Measurements from ENCODE around the gene SLC52A3.

SLC52A3 gene

DNA sequence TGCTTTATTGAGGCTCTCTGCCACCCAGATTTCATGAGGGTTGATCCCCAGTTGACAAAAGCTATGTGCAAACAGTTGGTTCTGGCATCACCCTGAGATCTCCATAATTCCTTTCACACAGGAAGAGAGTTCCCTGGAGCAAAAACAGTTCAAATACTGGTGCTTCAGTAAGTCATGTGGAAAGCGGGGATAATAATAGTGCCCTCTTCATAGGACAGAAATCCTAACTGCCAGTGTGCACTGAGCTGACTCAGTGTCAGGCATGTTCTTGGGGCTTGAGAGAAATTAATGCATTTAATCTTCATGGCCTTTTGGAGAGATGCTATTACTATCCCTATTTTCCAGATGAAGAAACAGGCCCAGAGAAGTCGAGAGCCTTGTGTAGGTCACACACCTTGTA, 7.9 kb upstream of the SLC52A3 start:
- 0 out of 2 replicates have a peak, but pooled peaks cover 4% of the 10 kb centered on the region for H3K27me3 ChIP-seq (ENCODE audit: insufficient read depth, low read length)
- no peak overlapping the region for H3K9ac ChIP-seq (ENCODE audit: low read length)
- no peaks in the 10 kb centered on the region for H3F3A ChIP-seq (ENCODE audit: insufficient read depth, low read length)
- no peaks in the 10 kb centered on the region for H3K4me1 ChIP-seq (ENCODE audit: insufficient read depth, low read length, severe bottlenecking)
- no peak overlapping the region for H3K4me2 ChIP-seq (ENCODE audit: low read length)
- H2AFZ ChIP-seq (ENCODE audit: low read length), result no peak overlapping the region
- H3K9me3 ChIP-seq (ENCODE audit: low read length), result no peaks in the 10 kb centered on the region
- TF ChIP-seq EZH2 (IDR thresholded peaks at IDR 0.05; ENCODE audit: borderline replicate concordance, low read length), result no peak
- no peak for TF ChIP-seq CTCF (IDR thresholded peaks at IDR 0.05; ENCODE audit: low read length)
- H3K4me3 ChIP-seq (ENCODE audit: low read depth, low read length, poor library complexity, severe bottlenecking), result no peak overlapping the region
- H3K27ac ChIP-seq (ENCODE audit: low read depth, low read length, poor library complexity, severe bottlenecking), result no peak overlapping the region
- H3K9me2 ChIP-seq (ENCODE audit: low read depth, low read length), result no peaks in the 10 kb centered on the region
- H3K36me3 ChIP-seq (ENCODE audit: insufficient read depth, low read length), result no peaks in the 10 kb centered on the region
- H4K20me1 ChIP-seq (ENCODE audit: insufficient read depth, low read length), result no peaks in the 10 kb centered on the region
- no peaks in the 10 kb centered on the region for H3K79me2 ChIP-seq (ENCODE audit: insufficient read depth, low read length)

- H3K9ac ChIP-seq (ENCODE audit: low read length), result no peak overlapping the region
- no peaks in the 10 kb centered on the region for H3K36me3 ChIP-seq (ENCODE audit: insufficient read depth, low read length)
- H3K4me2 ChIP-seq (ENCODE audit: low read length), result no peak overlapping the region
- H3K4me1 ChIP-seq (ENCODE audit: insufficient read depth, low read length, severe bottlenecking), result no peaks in the 10 kb centered on the region
- peaks cover 4% of the 10 kb centered on the region; the same call in 1 of the 2 replicates for H3K27me3 ChIP-seq (ENCODE audit: insufficient read depth, low read length)
- no peaks in the 10 kb centered on the region for H4K20me1 ChIP-seq (ENCODE audit: insufficient read depth, low read length)
- H3K4me3 ChIP-seq (ENCODE audit: low read depth, low read length, poor library complexity, severe bottlenecking), result no peak overlapping the region
- H3K9me3 ChIP-seq (ENCODE audit: low read length), result peaks cover 2% of the 10 kb centered on the region; the same call in 1 of the 2 replicates
- no peak overlapping the region for H2AFZ ChIP-seq (ENCODE audit: low read length)
- H3K9me2 ChIP-seq (ENCODE audit: low read depth, low read length), result no peaks in the 10 kb centered on the region
- H3K27ac ChIP-seq (ENCODE audit: low read depth, low read length, poor library complexity, severe bottlenecking), result no peak overlapping the region
- TF ChIP-seq CTCF (IDR thresholded peaks at IDR 0.05; ENCODE audit: low read length) (no peak), EZH2 (IDR thresholded peaks at IDR 0.05; ENCODE audit: borderline replicate concordance, low read length) (no peak)
- H3K79me2 ChIP-seq (ENCODE audit: insufficient read depth, low read length), result no peaks in the 10 kb centered on the region
- H3F3A ChIP-seq (ENCODE audit: insufficient read depth, low read length), result no peaks in the 10 kb centered on the region
Measured at GRCh38 chr20:775679-776135, 7.4 kb upstream of the SLC52A3 start.

DNA sequence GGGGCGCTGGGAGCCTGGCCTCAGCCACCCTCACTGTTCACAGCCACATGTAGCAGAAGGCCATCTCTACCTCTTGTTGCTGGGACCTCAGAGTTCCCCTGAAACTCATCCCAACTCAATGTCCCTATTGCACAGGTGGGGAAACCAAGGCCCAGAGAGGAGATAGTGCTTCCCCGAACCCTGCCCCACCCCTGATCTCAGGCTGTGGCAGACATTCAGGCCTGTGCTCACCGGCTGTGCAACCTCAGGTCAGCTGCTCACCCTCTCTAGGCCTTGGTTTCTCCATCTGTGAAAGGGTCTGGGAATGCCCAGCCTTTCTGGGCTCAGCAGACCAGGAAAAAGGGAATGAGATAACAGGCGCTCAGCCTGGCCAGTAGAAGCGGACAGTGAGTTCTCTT, 6.4 kb upstream of the SLC52A3 start:
- no peak overlapping the region for H3K27ac ChIP-seq (ENCODE audit: low read depth, low read length, poor library complexity, severe bottlenecking)
- H3K4me2 ChIP-seq (ENCODE audit: low read length), result no peak overlapping the region
- no peaks in the 10 kb centered on the region for H3K36me3 ChIP-seq (ENCODE audit: insufficient read depth, low read length)
- H3K4me3 ChIP-seq (ENCODE audit: low read depth, low read length, poor library complexity, severe bottlenecking), result no peak overlapping the region
- peaks cover 4% of the 10 kb centered on the region; the same call in 1 of the 2 replicates for H3K27me3 ChIP-seq (ENCODE audit: insufficient read depth, low read length)
- H3K4me1 ChIP-seq (ENCODE audit: insufficient read depth, low read length, severe bottlenecking), result no peaks in the 10 kb centered on the region
- no peaks in the 10 kb centered on the region for H4K20me1 ChIP-seq (ENCODE audit: insufficient read depth, low read length)
- no peaks in the 10 kb centered on the region for H3F3A ChIP-seq (ENCODE audit: insufficient read depth, low read length)
- TF ChIP-seq EZH2 (IDR thresholded peaks at IDR 0.05; ENCODE audit: borderline replicate concordance, low read length) (no peak), CTCF (IDR thresholded peaks at IDR 0.05; ENCODE audit: low read length) (no peak)
- H3K79me2 ChIP-seq (ENCODE audit: insufficient read depth, low read length), result no peaks in the 10 kb centered on the region
- H3K9ac ChIP-seq (ENCODE audit: low read length), result no peak overlapping the region
- H3K9me2 ChIP-seq (ENCODE audit: low read depth, low read length), result no peaks in the 10 kb centered on the region
- no peak overlapping the region for H2AFZ ChIP-seq (ENCODE audit: low read length)
- H3K9me3 ChIP-seq (ENCODE audit: low read length), result peaks cover 3% of the 10 kb centered on the region; the same call in 1 of the 2 replicates
